COLO668 (cell line): ENCODE data around the gene NALCN.
"Not testable (repeated sequence)": the region's sequence is repeated elsewhere in the genome, so short reads cannot be mapped to it uniquely, and the experiment has no call there.

Source experiments
- DNase-seq: peaks from one replicate; lab custom pipeline; 2025; ENCODE audit not compliant: unreplicated experiment; lab: John Stamatoyannopoulos, UW

NALCN gene

GRCh38 chr13:101343128-101343787, 73.0 kb downstream of the NALCN start:
- no peak for DNase-seq

- no peak for DNase-seq
These were observed 74.8 kb downstream of the NALCN start for GRCh38 chr13:101341464-101341863.

- DNase-seq = no peak
These were observed 77.1 kb downstream of the NALCN start for GRCh38 chr13:101339202-101339601.

- no peak for DNase-seq
These were observed 83.7 kb downstream of the NALCN start for GRCh38 chr13:101332583-101332982.

GRCh38 chr13:101331731-101332130, 84.6 kb downstream of the NALCN start:
- DNase-seq = no peak

- DNase-seq = no peak
These were observed 88.4 kb downstream of the NALCN start for GRCh38 chr13:101327871-101328270.

GRCh38 chr13:101326710-101327109, 89.6 kb downstream of the NALCN start:
- DNase-seq = no peak

- no peak for DNase-seq
These were observed 90.9 kb downstream of the NALCN start for GRCh38 chr13:101325423-101325822.

- no peak for DNase-seq
These were observed 92.7 kb downstream of the NALCN start for GRCh38 chr13:101323601-101324000.

- DNase-seq = no peak
These were observed 98.3 kb downstream of the NALCN start for GRCh38 chr13:101317986-101318523.

GRCh38 chr13:101313479-101313878, 102.8 kb downstream of the NALCN start:
- not testable (repeated sequence) for DNase-seq

- DNase-seq = no peak
These were observed 107.2 kb downstream of the NALCN start for GRCh38 chr13:101309014-101309619.

GRCh38 chr13:101308247-101309013, 107.9 kb downstream of the NALCN start:
- no peak for DNase-seq

GRCh38 chr13:101307181-101307701, 109.1 kb downstream of the NALCN start:
- no peak for DNase-seq

- DNase-seq = no peak
These were observed 109.5 kb downstream of the NALCN start for GRCh38 chr13:101306773-101307172.

GRCh38 chr13:101305981-101306411, 110.3 kb downstream of the NALCN start:
- DNase-seq = no peak

- DNase-seq = no peak
These were observed 112.8 kb downstream of the NALCN start for GRCh38 chr13:101303521-101303920.

GRCh38 chr13:101301053-101301452, 115.3 kb downstream of the NALCN start:
- no peak for DNase-seq

GRCh38 chr13:101300531-101300930, 115.8 kb downstream of the NALCN start:
- DNase-seq = no peak

- no peak for DNase-seq
These were observed 117.8 kb downstream of the NALCN start for GRCh38 chr13:101298517-101298916.

- no peak for DNase-seq
These were observed 118.5 kb downstream of the NALCN start for GRCh38 chr13:101297794-101298193.

- DNase-seq = no peak
These were observed 123.6 kb downstream of the NALCN start for GRCh38 chr13:101292711-101293110.
